SKM-1 (cell line): ENCODE data around the gene DGKB.

ENCODE experiments used
- DNase-seq: peaks from one replicate; lab custom pipeline; 2025; ENCODE audit not compliant: unreplicated experiment; lab: John Stamatoyannopoulos, UW

Gene DGKB

DNA sequence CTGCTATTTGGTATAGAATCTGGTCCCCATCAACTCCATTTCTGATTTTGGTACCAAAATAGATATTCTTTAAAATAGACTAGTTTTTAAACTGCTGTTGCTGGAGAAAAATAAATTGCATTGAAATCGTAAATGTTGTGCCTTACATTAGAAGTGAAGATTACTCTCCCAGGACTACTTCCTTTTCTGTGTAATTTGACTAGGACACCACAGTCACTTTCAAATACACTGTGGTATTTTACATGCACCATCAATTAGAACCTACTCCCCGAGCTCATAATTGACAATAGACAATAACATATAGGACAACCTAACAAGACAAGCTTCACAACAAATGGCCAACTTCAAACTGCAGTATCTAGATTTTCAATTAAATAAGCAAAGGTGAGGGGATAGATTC lies 211.5 kb downstream of the DGKB start:
- DNase-seq = peak; percentile 17

DNA sequence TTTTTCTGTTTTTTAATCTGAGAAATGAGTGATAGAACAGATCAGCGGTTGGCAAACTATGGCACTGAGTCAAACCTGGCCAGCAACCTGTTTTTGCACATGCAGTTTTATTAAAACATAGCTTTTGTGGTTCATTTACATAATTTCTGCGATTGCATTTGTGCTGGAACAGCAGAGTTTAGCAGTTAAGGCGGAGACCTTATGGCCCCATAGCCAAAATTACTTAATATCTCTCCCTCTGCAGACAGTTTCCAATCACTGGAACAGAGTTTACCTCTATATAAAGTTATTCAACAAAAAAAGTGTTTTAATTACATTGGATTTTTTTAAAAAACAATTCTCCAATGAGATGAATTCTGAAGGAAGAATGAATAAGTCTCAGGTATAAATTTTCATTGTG lies 212.1 kb downstream of the DGKB start:
- no peak for DNase-seq

DNA sequence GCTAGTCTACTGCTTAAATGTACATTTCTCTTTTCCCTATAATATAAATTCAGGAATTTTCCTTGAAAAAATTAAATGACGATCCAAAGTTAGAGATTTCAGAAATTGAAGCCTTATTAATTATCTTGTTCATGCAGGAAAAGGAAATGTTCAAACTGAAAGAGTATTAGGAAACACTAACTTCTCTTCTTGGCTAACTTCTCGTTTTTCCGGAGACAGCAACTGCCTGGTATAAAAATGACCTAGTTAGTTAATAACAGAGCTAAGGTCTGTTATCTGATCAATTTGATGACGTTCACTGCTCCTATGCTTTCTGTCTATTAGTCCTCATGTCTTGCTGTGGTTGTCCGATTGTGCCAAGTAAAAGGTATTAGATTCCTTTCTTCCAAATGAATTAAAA lies 212.5 kb downstream of the DGKB start:
- peak; percentile 55 for DNase-seq

DNA sequence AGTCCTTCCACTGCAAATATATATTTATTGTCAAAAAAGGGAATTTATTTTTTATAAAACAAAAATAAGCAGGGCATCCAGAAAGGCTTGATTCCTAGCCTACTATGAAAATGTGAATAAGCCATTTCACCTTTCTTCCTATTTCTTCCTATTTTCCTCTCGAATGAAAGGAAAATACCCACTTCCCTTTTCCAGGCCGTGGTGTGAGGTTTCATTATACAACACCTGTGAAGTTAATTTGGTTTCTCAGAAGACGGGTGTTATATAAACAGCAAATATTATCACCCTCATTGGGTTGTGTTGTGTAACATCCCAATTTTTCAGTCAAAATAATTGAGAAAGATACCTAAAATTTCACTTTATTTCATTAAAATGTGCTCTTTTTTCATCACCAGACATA lies 214.3 kb downstream of the DGKB start:
- DNase-seq = no peak

DNA sequence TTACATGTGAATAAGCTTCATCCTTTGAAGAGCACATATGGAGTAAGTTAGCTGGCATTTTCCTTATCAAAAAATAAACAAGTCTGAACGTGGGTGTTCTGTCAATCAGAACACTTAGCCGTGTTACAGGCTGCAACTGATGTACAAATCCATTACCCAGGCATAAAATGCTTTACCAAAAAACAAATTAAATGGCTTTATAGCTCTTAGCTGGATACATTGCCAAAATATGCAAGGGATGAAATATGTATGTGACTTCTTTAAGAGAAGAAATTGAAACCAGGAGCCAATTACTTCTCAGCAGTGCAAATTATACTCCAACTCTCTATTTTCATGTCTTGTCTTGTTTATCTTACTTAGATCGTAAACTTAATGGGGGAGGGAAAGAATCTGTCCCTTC lies 214.8 kb downstream of the DGKB start:
- DNase-seq = no peak

DNA sequence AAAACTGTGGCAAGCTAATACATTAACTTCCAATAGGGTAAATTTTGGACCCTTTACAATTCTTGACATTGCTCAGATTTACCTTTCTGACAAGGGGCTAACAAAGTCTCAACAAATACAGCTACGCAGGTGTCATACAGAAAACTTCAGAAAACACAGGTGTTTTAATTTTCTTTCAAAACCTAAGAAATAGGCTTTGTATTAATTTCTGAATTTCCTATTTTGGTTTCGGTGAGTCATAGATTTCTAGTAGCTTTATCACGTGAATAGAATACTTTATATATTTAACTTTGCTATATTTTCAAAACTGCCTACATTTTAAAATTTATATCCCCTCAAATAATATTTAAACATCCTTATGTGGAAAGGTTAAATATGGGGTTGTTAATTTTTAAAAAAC lies 215.3 kb downstream of the DGKB start:
- DNase-seq = no peak

DNA sequence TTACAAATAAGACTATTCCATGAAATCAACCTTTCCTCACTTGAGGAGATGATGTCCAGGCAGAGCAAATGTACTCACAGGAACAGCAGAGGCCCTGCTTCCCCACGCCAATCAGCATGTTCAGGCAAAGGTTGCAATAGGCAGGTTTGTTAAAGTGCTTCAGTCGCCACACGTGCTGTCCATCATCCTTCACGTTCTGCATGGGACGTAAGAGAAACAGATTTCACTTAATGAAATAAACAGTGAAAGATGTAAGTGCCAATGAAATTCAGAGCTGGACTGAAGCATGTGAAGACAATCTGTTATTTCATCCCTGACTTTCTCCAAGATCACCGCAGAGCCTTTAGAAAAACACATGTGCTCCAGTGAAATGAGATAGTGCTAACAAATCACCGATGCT lies 217.4 kb downstream of the DGKB start:
- DNase-seq = no peak

DNA sequence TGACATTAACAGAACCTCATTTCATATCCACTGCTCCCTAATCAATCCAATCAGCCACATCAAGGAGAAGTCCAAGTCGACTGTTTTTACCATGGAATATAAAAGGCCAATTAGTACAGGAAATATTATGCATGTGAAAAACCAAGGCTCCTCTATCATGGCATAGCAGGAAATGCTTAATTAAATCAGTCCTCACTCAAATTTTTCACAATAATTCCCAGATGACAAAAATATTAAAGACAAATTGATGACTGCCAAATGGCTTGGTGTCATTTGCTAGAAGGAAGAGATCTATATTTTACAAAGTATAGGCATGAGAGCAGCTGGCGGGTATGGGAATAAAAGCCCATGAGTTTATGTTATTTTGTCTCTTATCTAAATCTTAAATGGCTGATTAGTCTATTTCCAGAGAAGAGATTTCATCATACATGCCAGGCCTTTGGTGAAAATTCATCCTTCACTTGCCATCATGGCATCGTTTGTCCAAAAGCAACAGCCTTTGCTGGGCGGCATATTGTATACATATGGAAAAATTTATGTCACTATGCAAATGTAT lies 219.6 kb downstream of the DGKB start:
- no peak for DNase-seq

DNA sequence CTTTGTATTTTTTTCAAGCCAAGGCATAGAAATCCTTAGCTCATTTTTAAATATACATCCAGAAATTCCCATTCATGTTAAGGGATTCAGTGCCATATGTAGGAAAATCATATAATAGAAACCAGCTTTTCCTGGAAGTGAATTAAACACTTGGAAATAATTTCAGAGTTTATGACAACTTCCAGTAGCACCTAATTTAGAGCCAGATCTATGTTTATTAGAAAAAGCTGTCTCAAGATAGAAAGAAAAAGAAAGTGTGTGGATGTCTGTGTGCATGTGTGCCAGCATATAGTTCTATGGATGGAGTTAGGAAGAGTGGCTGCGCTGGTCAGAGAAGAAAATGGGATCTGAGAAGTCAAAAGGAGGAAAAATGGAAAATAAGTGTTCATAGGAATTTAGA lies 225.7 kb downstream of the DGKB start:
- DNase-seq = no peak

DNA sequence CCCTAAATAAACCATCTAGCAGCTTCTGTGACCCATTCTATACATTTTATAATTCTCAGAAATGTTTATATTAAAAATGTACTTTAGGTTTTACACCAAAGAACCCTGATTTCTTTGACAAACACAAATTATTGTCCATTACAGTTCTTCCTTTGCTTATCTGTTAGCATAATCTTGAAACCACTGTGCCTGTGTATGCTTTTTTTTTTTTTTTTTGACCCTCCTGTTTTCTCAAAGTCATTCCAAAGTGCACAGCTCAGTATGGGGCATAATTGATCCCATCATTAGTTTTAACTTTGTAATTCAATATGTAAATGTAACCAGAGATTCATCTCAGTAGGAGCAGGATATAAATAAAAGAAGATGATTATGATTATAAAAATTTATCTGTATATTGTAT lies 229.3 kb downstream of the DGKB start:
- DNase-seq = no peak

DNA sequence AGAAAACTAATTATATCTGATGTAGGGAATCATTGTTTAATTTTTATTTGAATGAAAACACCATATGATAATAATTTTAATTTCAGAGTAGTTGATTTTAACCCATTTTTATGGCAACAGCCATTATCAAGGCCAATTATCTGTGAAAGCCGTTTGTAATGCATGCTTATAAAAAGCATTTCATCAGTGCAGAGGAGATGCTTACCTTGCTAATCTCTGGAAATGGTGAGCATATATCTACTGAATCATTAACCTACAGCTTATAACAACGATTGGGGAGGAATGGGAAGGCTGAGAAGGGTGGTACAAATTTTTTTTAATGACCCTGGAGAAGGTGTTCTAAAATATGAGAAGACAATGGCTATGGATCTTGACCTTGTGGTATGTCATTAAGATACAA lies 235.6 kb downstream of the DGKB start:
- no peak for DNase-seq

DNA sequence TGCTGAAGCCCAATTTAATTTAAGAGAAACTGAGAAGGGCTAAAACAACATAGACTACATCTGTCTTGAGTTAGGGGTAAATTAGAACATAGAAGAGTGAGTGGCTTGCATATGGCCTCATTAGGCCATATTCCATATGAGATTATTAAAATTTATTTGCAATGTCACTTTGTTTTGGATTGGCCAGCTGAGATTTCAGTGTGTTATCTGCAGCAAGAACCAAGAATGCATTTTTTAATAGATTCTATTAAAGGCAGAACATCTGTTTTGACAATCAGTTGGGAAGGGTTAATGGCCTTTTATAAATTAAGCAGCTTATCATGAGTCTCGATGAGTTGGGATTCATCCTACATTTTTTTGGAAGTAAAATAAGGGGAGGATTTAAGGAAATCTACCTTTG lies 236.2 kb downstream of the DGKB start:
- no peak for DNase-seq

DNA sequence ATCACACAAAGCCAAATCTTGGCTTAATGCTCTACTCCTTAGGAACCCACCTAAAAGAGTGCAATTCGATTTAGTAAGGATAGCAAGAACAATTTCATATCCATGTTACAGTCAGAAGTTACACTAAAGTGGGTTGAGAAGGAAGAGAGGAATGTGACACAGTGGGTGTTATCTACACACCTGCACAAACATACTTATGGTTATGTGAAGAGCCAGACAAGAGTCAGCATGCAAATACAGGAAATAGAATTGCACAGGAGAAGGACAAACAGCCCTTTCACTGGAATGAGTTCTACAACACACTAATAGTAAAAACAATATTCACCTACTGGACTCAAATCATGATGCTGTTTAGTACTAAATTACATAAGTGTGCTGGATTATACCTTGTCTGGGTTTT lies 262.8 kb downstream of the DGKB start:
- no peak for DNase-seq

DNA sequence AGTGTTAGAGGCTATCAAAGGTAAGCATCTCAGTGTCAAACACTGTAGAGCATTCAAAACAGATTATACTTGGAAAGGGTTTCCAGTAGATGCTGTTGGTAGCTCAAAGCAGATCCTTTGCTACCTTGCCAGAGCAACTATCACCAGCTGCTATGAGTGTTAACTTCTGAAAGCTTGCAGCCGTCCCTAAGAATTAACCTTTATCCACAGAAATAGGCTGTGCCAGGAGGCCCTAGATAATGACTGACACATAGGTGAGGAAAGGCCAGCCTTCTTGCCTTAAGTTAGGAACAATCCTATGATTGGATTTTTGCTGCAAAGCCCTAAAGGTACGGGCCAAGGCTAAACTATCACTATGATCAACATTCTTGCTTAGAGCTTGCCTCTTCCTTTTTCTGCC lies 263.2 kb downstream of the DGKB start:
- no peak for DNase-seq

DNA sequence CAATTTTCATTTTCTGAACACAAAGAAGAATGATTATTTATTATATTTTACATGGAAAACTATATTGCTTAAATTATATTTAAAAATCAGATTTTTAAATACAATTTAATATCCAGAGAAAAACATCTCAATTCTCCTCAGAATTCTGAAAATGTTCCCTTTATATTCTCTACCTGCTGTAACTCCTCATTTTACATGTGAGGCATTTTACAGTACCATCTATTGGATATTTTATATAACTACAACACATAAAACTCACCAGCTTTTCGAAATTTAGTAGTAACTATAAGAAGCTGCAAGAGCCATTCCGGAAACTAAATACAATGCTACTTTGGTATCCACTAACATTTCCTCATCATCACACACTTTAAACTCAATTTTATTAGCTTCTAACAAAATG lies 264.6 kb downstream of the DGKB start:
- DNase-seq = no peak

DNA sequence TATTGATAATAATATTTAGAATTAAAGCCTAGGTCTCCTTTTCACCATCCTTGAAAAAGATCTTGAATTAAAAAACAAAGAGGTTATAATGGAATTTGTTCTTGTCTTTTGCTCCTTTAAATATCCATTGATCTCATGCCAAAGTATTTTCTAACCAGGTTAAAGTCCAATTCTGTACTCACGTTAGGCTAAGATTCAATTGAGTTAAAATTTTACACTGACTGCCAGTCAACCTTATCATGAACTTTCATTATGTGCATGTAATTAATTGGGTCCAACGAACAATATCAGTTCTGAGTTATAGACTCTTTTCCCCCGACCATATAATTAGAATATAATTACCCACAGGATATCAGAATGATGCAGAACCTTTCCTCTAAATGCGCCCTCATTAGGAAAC lies 266.6 kb downstream of the DGKB start:
- DNase-seq = no peak

DNA sequence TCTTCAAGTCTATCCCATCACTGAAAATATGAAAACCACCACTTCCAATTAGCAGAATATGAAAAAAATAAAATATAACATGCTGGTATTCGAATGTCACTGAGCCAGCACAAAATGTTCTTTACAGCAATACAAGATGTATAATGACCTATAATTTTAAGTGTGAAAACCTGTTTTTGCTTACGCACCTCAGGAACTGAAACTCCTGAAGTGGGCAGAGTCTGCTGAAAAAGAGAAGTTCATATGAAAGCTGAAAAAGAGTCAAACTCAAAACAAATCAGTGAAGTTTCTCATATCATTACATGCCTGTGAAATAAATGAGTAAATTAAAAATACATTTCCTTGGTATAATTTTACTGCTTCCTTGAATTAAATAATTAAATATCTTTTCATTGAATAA lies 272.5 kb downstream of the DGKB start:
- DNase-seq = no peak

DNA sequence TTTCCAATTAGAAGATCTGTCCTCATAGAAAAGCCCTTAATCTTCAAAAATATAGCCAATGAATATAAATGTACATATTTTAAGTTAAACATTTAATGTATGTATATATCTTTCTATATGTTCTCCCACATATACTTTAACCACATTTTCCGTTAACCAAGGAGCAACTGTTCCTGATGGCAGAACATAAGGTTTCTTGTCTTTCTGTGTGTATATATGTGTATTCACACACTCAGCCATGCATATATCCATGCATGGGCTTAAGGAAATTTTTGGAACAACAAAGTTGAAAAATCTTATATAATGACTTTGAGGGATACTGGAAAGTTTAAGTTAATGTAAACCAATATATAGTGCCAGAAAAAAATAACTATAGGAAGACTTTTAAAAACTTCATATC lies 274.0 kb downstream of the DGKB start:
- DNase-seq = no peak

DNA sequence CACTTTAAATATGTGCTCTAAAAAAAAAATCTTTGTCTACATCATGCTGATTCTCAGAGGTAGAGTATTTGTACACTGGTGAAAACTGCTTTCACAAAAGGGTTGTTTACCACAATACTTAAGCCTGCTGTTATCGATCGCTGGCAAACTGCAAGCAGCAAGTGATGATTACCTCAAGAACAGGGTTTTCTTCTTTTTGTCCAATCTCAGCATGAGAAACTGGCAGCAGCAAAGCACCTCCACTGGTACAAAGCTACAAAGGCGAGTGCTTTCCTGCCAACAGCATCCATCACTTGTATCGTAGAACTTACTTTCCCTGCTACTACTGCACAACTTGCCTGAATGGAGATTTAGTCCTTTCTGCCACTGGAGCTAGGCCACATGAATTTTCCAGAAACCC lies 276.5 kb downstream of the DGKB start:
- no peak for DNase-seq

DNA sequence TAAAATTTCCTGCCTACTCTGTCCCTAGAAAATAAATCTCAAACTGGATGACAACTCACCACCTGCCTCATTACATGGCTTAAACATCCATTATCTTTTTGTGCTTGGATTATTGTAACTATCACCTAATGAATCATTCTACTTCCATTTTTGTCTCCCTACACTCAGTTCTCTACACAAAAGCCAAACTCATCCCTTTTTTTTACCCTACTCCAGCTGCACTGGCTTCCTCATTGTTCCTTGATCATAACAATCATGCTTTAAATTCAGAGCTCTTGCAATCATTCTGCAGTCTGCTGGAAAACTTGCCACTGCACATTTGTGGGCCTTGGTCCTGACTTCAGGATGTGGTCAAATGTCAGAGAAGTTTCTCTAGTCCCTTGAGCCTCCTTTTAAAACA lies 280.0 kb downstream of the DGKB start:
- no peak for DNase-seq

DNA sequence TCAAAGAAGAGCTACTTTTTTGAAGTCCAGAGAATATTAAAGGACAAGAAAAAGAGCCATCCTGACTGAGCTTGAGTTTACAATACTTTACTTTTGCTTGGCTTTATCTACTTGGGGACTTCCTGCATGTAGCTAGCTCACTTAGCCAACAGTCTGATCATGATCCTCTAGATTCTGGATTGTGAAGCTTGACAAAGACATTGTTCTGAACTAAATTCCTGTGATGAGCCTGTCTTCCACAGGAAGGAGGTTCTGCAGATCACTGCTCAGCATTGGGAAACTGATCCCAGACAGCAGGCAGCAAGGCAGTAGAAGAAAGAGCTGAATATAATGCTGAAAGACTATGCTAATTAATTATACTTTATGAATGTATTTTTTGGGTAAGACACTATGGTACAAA lies 296.4 kb downstream of the DGKB start:
- DNase-seq = no peak

DNA sequence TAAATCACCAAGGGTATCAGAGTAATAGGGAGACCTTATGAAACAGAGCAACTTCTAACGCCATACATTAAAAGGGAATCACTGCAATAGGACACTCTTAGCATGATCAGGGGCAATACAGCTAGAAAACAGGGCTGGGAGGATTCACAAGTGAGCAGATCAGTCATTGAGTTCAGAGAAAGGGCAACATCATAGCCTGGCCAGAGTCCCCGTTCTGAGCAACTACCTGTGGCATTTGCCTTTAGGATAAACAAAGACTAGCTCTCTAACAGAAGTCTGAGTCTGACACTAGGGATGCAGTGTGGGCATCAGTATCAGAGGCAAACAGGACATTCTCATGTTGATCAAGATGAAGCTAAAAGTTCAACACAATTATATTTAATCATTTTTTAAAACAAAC lies 297.9 kb downstream of the DGKB start:
- DNase-seq = no peak

DNA sequence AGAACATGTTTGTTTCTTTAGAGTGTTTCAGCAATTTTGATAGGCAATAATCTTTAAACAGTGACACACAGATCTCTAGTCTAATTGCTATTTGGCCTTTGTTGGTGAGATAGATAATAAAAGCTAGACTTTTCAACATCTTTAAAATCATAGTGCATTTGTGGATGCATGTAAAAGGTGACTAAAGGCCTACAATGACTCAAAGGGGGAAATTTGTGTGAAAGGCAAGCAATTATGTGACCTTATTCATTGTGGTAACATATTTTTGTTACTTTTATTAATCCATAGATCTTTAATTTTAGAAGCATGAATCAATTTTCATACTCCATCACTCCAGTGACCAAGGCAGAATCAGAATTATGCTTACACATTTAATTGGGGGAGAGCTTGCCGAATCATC lies 299.7 kb downstream of the DGKB start:
- no peak for DNase-seq

DNA sequence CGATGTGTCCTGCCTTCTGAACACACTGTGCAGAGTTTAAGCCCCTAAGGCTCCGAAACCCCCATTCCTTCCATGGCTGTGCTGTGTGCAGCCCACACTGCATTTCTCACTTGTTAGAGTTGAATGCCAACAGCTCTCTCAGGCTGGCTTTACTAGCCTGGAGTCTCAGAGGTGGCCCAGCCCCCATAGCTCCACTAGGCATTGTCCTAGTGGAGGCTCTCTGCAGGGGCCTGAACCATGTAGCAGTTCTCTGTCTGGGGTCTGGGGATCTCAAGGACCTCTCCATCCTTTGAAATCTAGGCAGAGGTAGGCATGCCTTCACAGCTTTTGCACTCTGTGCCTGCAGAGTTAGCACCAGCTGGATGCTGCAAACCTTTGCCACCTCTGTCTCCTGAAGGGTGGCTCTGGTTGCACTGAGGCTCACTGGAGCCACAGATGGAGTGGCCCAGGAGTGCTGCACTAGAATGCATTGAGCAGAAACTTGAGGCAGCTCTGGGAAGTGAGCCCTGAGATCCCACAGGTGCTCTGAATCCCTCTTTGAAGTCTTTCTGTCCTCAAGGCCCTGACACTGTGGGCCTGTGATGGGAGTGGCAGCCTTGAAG lies 301.7 kb downstream of the DGKB start:
- DNase-seq = no peak
